Fibroblast of pulmonary artery (primary cell): ENCODE measurements around the gene C19orf73.

ENCODE experiments used
- DNase-seq: peaks from one replicate; pipeline ENCODE4 v3.0.0-alpha.2; 2010; ENCODE audit warnings: low read depth
- H3K4me3 ChIP-seq: replicated peaks from 2 replicates; pipeline ENCODE4 v1.5.1; 2011; ENCODE audit warnings: low read depth, mild to moderate bottlenecking, control low read depth, low read length, moderate library complexity
- CTCF ChIP-seq: IDR thresholded peaks from 2 replicates; pipeline ENCODE4 v1.5.1; 2011; ENCODE audit warnings: mild to moderate bottlenecking, control low read depth, low read length, inconsistent platforms; ENCODE audit errors: missing control alignments

C19orf73 gene

GRCh38 chr19:49070416-49070815 lies 48.5 kb downstream of the C19orf73 start:
- no peak overlapping the region for H3K4me3 ChIP-seq
- DNase-seq, result no peak
- no peak for TF ChIP-seq CTCF

- DNase-seq, result no peak
- TF ChIP-seq CTCF, result no peak
- H3K4me3 ChIP-seq, result no peak overlapping the region
Observed at GRCh38 chr19:49069026-49069425, 49.9 kb downstream of the C19orf73 start.
